EH (cell line): ENCODE data around the gene EFS.

ENCODE experiments used
- DNase-seq: peaks from one replicate; pipeline ENCODE4 v3.0.0-alpha.2; 2015; ENCODE audit warnings: low read depth

EFS gene

DNA sequence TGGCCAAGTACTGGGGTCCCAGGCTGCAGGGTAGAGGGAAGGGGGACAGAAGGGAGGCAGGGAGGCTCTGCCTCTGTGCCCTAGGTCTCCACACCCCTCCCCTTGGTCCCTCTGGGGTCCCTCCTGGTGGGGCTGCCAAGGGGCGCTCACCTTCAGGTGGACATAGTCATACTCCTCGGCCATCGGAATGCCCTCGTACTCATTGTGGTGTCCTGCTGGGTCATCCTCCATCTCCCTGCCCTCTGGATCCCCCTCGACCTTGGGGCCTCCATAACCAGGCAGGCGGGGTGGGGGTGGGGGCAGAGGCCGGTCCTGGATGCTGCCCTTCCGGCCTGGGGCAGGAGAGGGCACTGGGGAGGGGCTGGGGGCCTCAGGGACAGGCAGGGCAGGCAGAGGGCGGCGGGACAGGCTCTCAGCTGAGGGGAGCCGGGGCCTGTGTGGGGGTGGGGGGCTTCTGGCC lies 5.8 kb downstream of the EFS start:
- no peak for DNase-seq

GRCh38 chr14:23358553-23359166 lies 6.3 kb downstream of the EFS start:
- no peak for DNase-seq

DNA sequence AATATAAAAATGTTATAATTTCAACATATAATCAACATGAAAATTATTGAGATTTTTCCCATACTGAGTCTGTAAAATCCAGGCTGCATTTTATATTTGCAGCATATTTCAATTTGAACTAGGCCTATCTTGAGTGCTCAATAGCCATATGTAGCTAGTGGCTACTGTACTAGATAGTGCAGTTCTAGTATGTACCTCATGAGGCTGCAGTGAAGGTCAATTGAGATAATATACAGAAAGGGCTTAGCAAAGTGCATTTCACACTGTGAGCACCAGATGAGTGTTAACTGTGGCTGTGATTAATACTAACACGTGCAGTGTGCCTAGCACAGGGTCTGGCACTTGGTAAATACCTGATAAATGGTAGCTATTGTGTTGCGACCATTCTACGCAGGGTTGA lies 6.9 kb downstream of the EFS start:
- no peak for DNase-seq

DNA sequence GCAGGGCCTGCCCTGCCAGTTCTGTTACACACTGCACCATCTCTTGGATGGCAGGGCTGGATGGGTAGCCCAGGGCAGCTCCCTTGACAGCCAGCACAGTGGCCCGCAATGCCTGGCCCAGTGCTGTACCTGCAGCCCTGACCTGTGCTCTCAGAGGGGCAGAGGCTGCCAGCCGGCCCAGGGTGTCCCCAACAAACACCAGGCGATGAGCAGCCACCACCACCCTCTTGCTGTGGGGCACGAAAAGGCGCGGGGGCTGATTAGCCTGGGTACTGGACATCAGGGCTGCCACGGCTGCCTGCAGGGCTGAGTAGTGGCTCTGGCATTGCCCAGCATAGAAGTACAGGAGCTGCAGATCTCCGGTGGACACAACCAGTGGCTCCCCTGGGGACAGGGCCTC lies 7.7 kb downstream of the EFS start:
- DNase-seq: no peak

DNA sequence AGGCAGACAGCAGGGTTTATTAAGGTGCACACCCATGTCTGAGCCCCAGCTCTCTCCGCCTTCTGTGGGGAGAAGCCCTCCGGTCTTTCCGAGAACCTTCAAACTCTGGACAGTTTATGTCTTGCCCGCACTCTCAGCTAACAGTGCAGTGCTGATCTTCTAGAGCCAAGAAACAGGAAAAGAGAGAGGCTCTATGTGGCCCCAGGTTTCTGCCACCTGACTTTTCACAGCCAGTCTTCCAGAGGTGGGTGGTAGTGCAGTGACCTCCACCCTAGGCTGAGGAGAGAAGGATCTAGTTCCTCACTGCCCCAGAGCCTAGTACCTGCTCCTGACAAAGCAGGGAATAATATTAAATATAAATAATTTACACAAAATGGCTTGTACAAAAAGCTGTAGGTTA lies 8.3 kb downstream of the EFS start:
- no peak for DNase-seq

- no peak for DNase-seq
Measured at GRCh38 chr14:23355871-23356435, 9.0 kb downstream of the EFS start.

GRCh38 chr14:23354990-23355389 lies 10.0 kb downstream of the EFS start:
- no peak for DNase-seq

DNA sequence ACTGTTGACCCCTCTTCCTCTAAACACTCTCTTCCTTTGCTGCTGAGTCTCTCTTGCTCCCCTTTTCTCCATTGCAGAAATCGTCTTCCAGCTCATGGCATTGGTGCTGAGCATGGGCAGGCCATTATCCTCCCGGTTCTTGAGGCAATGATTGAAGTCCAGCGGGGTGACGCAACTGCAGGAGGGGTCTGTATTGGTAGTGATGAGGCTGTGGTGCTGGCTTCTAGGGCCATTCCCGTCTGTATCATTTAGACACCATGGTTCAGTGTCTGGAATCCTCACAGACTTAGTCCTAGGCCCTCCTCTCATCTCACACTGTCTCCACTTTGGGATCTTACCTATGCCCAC lies 11.6 kb downstream of the EFS start:
- DNase-seq: no peak

- DNase-seq: peak; percentile 92
Measured at GRCh38 chr14:23352506-23353432, 12.2 kb downstream of the EFS start, which contains the start of gene SLC22A17. SLC22A17 (minus strand) TSS chr14:23352887.

DNA sequence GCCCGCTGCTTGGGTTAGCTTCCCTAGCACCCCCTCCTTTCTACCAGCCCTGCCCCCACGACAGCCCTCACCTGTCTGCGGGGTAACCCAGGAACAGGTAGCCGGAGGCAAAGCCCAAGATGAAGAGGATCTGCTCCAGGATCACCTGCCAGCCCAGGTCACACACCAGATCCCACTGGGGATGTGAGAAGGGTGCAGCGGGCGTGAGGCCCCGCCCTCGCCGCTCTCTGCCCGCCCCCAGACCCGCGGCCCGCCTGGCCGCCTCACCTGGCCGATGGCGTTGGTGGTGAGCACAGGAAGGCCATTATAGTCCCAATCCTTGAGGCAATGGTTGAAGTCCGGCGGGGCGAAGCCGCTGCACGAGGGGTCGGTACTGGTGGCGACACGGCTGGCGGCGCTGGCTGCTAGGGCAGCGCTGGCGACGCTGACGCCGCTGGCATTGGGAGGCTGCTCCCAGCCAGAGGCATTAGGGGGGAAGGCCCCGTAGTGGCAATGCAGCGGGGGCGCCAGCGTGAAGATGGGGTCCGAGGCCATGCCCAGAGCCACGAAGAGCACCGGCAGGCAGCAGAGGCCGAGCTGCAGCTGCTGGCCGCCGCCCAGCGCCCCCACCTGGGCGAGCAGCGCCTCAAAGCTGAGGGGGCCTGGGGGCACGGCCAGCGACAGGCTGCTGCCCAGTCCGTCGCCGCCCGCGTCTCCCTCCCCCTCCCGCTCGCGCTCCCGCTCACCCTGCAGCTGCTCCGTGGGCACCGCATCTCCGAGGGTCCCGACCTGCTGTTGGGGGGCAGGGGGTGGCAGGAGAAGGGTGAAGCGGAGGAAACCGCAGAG lies 13.1 kb downstream of the EFS start:
- DNase-seq: no peak

- no peak for DNase-seq
Measured at GRCh38 chr14:23349156-23349845, 15.7 kb downstream of the EFS start.

DNA sequence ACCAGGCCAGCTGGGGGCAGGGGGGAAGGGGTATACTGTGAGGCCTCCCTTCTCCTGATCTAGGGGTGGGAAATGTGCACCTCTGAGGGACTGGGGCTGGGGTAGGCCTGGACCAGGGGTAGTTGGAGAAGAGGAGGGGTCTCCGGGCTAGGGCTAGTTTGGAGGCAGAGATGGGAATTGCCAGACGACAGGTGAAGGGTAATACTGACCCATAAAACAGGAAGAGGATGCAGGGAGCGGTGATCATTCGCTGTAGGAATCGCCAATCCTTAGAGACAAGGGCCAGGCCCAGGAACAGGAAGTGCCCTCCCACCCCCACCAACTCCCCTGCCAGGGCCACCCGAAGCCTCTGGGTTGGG lies 16.7 kb downstream of the EFS start:
- no peak for DNase-seq

- no peak for DNase-seq
Measured at GRCh38 chr14:23347406-23348296, 17.3 kb downstream of the EFS start.

DNA sequence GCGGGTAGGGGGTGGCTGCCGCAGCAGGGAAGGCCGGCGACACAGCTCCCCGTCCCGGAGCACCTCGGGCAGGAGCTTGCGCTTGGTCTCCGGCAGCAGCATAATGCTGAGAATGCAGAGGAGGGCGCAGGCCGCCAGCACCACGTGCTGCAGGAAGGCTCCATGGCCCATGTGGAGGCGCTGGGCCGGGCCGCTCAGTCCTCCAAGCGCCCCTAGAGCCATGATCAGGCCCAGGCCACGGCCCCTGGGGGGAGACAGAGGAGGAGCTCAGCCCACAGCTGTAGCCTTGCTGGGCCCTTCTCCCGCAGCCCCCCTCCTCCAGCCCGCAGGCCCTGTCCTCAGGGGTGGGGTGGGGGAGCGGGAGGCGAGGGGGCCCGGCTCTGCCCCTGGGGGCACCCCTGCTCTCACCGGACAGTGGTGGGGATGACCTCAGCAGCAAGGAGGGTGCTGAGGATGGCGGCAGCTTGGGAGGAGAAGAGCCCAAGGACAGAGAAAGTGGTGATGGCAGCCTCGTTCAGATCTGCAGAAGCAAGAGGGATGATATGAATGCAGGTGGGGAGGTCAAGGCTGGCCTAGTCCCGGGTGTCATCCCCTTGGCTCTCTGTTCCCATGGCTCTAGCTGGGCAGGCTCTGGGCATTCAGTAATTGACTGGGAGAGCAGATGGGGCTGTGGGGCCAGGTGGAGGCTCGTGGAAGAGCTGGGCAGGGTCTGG lies 18.1 kb downstream of the EFS start:
- no peak for DNase-seq

- no peak for DNase-seq
Measured at GRCh38 chr14:23345987-23346692, 18.8 kb downstream of the EFS start.

DNA sequence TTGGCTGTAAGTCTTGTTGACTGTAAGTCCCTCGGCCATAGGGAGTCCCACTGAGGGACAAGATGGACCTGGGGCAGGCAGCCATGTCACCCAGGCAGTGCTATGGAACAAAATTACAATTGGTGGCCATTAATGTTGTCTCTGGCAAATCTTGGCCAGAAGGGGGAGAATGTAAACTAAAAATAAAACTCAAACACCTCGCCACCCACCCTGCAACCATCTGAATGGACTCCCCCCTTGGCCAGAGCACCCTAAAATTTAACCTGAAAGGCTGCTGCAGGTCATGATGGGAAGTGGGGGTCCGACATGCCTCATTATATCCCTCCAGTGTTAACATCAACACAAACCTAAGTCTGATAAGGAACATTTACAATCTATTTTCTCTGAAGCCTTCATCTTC lies 20.5 kb downstream of the EFS start:
- no peak for DNase-seq

DNA sequence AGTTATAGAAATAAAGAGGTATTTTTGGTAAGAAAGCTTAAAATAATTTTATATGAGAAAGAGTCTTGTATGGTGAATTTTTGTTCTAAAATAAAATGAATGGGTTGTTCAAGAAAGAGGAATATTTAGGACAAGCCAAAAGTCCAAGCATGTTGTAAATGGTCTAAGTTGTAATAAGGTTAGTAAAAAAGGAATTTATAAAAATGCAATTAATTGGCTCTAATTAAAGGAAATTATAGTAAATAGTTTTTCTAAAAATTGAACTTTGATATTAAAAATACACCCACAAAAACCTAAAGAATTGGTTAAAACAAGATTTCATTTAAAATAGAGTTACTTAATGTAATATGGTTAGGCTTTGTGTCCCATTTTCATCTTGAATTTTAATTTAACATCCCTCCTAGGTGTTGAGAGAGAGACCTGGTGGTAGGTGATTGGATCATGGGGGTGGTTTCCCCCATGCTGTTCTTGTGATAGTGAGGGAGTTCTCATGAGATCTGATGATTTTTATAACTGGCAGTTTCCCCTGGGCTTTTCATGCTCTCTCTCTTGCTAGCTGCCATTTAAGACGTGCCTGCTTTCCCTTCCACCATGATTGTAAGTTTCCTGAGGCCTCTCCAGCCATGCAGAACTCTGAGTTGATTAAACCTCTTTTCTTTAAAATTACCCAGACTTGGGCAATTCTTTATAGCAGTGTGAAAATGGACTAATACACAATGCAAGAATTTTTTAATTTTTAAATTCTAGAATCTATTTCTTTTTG lies 25.3 kb downstream of the EFS start:
- DNase-seq: no peak

GRCh38 chr14:23335623-23336022 lies 29.3 kb downstream of the EFS start:
- no peak for DNase-seq
